Ascending aorta (tissue), 2 donors: ENCODE measurements around the gene KRTAP21-2. TPM values are rescaled to one million over a fixed set of nuclear protein-coding genes. Genes with fewer than 3 reads are reported as not detected.

Experiments used
- DNase-seq, 2 donors: peaks; one replicate each; pipeline ENCODE4 v3.0.0-alpha.2; 2019; ENCODE audit warnings: low spot score in 2 of 2
- H3K27ac ChIP-seq, 2 donors: fragments of 200-600 bp; sonication (generic); one replicate each; pipeline ENCODE4 v1.5.1; 2016 to 2017; ENCODE audit warnings: mild to moderate bottlenecking in 1 of 2
- H3K27me3 ChIP-seq: fragments of 200-600 bp; sonication (generic); one replicate; pipeline ENCODE4 v1.5.1; 2017
- H3K36me3 ChIP-seq, 2 donors: fragments of 200-600 bp; sonication (generic); one replicate each; pipeline ENCODE4 v1.5.1; 2016
- H3K4me1 ChIP-seq, 2 donors: fragments of 200-600 bp; sonication (generic); one replicate each; pipeline ENCODE4 v1.5.1; 2016 to 2017; ENCODE audit warnings: mild to moderate bottlenecking in 1 of 2
- H3K4me3 ChIP-seq, 2 donors: fragments of 200-600 bp; sonication (generic); one replicate each; pipeline ENCODE4 v1.5.1; 2016 to 2017; ENCODE audit warnings: mild to moderate bottlenecking in 1 of 2
- H3K9me3 ChIP-seq, 2 donors: fragments of 200-600 bp; sonication (generic); one replicate each; pipeline ENCODE4 v1.5.1; 2016
- intact Hi-C: fragments of 100-400 bp; cut with DNase I; formaldehyde crosslinking; loops from one replicate; pipeline ENCODE4 v1.15.1; 2023
- total RNA-seq: library from RNA; depleted of rRNA; stranded (reverse); fragments of >200 nt; gene quantifications from one replicate; pipeline ENCODE4 v1.1.0, GENCODE V29; 2016
- TF ChIP-seq, protein P1 (sequence below), 3 experiments: fragments of 200-600 bp in 2 of 3; fragments of 450-650 bp in 1 of 3; sonication (generic) in 2 of 3; IDR thresholded peaks; one replicate each; pipeline ENCODE4 v1.5.1; 2016 to 2019; ENCODE audit warnings: antibody characterized with exemption in 3 of 3, mild to moderate bottlenecking in 1 of 3, moderate library complexity in 1 of 3

Gene KRTAP21-2
- total RNA-seq = not detected

DNA sequence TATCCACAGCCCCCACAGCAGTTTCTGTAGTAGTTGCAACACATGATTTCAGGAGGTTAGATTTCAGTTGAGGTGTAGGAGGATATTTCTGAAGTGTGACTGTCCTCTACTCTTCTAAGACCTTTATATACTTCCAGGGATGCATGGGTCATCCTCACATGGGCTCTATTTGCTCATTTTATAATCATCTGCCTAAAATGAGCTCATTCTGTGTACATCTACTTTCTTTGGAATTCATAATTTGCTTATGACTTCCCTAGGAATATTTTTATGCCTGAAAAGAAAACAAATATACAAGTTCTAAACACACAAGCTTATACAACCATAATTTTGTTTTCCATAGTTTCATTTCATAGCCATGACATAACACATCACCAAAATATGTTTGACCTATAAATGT lies at the start of gene KRTAP21-2:
TSS of gene KRTAP21-2 (minus strand) at position 101 of the 400 bp plus-strand sequence. CDS start at position 44, 57 bp downstream.
- H3K36me3 ChIP-seq = no peaks in the 10 kb centered on the region
- H3K27me3 ChIP-seq = no peaks in the 10 kb centered on the region
- H3K9me3 ChIP-seq = no peaks in the 10 kb centered on the region
- H3K27ac ChIP-seq = no peak within 1 kb of the TSS
- TF ChIP-seq, protein P1, sequence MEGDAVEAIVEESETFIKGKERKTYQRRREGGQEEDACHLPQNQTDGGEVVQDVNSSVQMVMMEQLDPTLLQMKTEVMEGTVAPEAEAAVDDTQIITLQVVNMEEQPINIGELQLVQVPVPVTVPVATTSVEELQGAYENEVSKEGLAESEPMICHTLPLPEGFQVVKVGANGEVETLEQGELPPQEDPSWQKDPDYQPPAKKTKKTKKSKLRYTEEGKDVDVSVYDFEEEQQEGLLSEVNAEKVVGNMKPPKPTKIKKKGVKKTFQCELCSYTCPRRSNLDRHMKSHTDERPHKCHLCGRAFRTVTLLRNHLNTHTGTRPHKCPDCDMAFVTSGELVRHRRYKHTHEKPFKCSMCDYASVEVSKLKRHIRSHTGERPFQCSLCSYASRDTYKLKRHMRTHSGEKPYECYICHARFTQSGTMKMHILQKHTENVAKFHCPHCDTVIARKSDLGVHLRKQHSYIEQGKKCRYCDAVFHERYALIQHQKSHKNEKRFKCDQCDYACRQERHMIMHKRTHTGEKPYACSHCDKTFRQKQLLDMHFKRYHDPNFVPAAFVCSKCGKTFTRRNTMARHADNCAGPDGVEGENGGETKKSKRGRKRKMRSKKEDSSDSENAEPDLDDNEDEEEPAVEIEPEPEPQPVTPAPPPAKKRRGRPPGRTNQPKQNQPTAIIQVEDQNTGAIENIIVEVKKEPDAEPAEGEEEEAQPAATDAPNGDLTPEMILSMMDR (IDR thresholded peaks at IDR 0.05) = no peak
- H3K4me3 ChIP-seq = no peak within 1 kb of the TSS
- DNase-seq = no peak
- intact Hi-C loops = no loop called here
- H3K4me1 ChIP-seq = no peaks in the 10 kb centered on the region

DNA sequence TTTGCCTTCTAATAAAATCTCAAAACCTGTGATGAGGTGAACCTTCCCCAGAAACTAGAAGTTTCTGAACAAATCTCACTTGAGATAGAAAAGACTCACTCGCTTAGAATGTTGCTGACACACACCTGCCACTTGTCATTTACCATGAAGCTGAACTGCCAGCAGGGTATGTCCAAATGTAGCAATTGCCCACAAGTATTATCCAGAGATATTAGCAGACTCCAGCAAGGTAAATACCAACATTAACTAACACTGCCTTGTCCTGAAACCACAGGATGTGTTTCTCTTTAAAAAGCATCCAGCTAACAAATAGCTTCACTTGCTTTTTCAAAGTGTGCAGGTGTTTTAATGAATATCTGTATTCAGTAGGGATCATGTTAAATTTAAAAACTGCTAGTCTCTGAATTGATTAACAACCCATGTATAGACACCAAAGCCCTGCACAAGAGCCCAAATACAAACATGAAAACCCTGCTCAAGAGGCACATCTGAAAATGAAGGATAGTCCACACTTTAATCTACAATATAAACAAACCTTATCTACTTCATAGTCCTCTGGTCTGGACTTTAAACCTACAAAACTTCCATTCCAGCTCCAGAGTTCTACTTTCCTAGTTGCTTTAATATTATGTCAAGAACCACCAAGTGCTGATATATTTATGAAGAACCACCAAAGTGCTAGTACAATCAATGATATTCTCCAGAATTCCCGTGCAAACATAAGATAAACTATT lies 46.7 kb upstream of the KRTAP21-2 start:
- no peak overlapping the region for H3K4me3 ChIP-seq
- intact Hi-C loops = no loop called here
- H3K9me3 ChIP-seq = no peaks in the 10 kb centered on the region

DNA sequence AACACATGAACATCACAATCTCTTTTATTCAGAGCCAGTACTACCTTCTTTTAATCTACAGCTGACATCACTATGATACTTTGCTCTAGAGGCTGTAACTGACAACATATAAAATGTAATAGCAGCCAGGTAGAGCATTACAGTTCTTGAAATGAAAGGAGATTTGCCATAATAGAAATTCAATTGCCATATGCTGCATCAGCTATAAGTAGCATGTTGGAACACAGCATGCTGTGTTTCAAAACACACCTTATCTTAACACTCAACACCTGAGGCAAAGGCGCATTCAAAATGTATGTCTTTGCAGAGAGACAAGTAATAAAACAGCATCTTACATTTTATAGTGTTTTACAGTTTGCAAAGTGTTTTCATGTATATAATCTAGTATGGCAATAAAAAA lies 32.2 kb upstream of the KRTAP21-2 start:
- DNase-seq = no peak
- TF ChIP-seq, protein P1 (IDR thresholded peaks at IDR 0.05) = no peak
- H3K27ac ChIP-seq = no peak overlapping the region

More for the DNA sequence above, 46.7 kb upstream of the KRTAP21-2 start:
- no peaks in the 10 kb centered on the region for H3K27me3 ChIP-seq
- no peak for DNase-seq
- TF ChIP-seq, protein P1 (IDR thresholded peaks at IDR 0.05) = no peak
- no peaks in the 10 kb centered on the region for H3K36me3 ChIP-seq
- H3K4me1 ChIP-seq = no peaks in the 10 kb centered on the region
- no peak overlapping the region for H3K27ac ChIP-seq

DNA sequence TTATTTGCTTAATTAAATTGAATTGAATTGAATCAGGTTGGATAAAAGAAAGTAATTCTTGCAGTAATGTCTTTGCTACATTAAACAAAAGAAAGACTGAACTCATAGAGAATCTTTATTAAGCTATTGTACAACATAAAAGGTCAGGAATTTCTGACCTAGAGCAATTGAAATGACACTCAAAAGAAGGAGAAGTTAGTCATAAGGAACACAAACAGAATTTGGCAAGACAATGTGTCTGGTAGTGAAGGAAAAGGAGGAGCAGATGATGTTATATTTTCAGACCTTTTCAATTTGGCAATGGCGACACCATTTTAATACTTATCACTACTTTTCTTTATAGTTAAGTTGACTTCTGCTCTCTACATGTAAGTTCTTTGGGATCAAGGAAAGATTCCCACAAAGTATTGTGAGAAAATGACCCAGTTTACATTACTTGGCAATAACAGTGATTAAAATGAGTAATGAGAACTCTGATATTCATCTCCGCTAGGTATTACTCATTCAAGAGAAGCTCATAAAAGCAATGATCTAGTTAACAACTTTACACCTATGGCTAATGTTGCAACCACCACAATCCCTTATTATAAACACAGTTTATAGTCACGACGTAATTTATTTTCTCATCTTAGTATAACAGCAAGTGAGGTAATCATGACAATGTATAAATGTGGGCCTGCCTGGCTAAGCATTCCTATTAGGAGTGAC lies 22.8 kb upstream of the KRTAP21-2 start:
- no peaks in the 10 kb centered on the region for H3K27me3 ChIP-seq
- no peaks in the 10 kb centered on the region for H3K4me1 ChIP-seq
- TF ChIP-seq, protein P1 (IDR thresholded peaks at IDR 0.05) = no peak
- intact Hi-C loops = no loop called here
- no peaks in the 10 kb centered on the region for H3K36me3 ChIP-seq
- no peak overlapping the region for H3K27ac ChIP-seq
- no peak for DNase-seq
- no peaks in the 10 kb centered on the region for H3K9me3 ChIP-seq
- H3K4me3 ChIP-seq = no peak overlapping the region

More for the DNA sequence above, 32.2 kb upstream of the KRTAP21-2 start:
- Histone ChIP-seq H3K36me3 (no peaks in the 10 kb centered on the region), H3K9me3 (no peaks in the 10 kb centered on the region), H3K4me3 (no peak overlapping the region), H3K4me1 (no peaks in the 10 kb centered on the region), H3K27me3 (no peaks in the 10 kb centered on the region)
- intact Hi-C loops = no loop called here

DNA sequence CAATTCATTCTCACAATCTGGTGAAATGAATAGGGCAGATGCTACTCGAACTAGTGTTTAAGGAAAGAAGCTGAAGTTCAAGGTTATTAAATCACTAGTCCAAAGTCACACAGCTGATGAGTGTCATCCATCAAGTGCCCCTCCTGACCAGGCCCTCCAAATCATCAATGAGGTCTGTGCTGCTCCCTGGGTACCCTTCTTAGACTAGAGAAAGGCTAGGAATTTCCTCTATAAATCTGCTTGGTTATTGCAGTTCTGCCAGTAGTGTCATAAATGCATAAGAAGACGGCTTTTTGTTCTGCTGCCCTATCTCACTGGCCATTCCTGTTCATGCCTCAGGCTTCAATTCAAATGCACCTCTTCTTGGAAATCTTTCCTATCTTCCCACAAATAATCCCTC lies 13.7 kb upstream of the KRTAP21-2 start:
- no peaks in the 10 kb centered on the region for H3K27me3 ChIP-seq
- H3K4me3 ChIP-seq = no peak overlapping the region
- no peaks in the 10 kb centered on the region for H3K36me3 ChIP-seq
- no peak for DNase-seq
- intact Hi-C loops = no loop called here
- TF ChIP-seq, protein P1 (IDR thresholded peaks at IDR 0.05) = no peak
- no peaks in the 10 kb centered on the region for H3K9me3 ChIP-seq
- no peaks in the 10 kb centered on the region for H3K4me1 ChIP-seq
- H3K27ac ChIP-seq = no peak overlapping the region
